Measurements from ENCODE around the gene STOML1. TPM values are rescaled to one million over a fixed set of nuclear protein-coding genes. Genes with fewer than 3 reads are reported as not detected.
A peak's percentile ranks its signal among the peaks of the same experiment; 100 is the strongest.

Gene STOML1
- polyA plus RNA-seq, 1 donor from 2014 or later = 6.6 TPM

DNA sequence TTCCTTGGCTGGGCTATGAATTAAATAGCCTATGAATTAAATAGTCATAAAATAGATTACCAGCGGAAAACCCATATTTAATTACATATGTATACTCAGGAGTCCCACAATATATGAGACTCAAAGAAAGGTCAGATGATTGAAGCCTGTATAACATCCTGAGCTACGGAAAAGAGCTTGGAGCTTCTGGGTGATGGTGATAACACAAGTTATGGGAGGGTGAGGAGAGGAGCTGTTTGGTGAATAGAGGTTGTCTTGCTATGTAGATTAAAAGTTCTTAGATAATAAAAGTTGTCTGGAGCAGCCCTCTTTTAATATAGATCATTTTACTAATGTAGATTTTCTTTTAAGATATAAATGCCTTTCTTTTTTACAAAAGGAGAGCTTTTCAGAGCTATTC, 4.2 kb upstream of the STOML1 start:
- Mint-ChIP-seq H3K27ac (peak overlapping the region in 2 of 3 donors; percentile 93), H3K4me3 (peak overlapping the region; percentile 94 to 99 (median 96)), H3K27me3 (no peaks in the 10 kb centered on the region), H3K9me3 (no peaks in the 10 kb centered on the region), H3K36me3 (peaks cover 2% of the 10 kb centered on the region), H3K4me1 (peaks cover 39 to 50% (median 43%) of the 10 kb centered on the region in 3 donors)

DNA sequence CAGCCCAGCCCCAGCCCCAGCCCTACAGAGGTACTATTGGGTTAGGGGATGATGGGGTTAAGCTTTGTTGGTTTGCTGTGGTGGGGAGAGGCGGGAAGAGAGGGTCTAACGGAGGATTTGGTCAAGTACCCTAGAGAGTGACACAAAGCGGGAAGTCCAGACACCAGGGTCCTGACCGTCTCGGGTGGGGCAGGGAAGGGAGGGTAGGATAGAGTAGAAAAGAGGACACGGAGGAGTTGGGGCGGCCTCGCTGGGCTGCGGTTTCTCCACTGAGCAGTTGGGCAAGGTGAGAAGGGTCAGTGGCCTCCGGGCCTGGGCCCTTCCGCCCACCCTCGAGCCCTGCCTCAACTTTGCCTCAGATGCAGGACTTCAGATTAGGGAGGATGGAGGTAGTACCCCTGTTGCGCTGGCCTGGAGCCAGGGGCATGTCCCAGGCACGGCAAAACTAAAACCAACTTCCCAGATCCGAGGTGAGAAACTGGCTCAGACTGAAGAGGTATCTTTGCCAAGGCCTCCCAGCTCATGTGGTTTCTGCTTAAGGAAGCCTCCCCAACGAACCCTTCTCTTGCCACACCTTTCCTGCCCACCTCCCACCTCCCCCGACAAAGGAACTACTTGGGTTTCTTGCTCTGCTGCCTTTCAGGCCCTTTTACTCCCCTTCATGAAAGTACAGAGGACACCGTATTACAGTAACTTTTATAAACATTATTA, 3.0 kb upstream of the STOML1 start:
- Mint-ChIP-seq H3K27ac (peak overlapping the region; percentile 92 to 93 (median 93)), H3K4me1 (peaks cover 35 to 48% (median 39%) of the 10 kb centered on the region in 3 donors), H3K9me3 (no peaks in the 10 kb centered on the region), H3K27me3 (no peaks in the 10 kb centered on the region), H3K4me3 (peak overlapping the region; percentile 94 to 99 (median 96)), H3K36me3 (peaks cover 2% of the 10 kb centered on the region)

DNA sequence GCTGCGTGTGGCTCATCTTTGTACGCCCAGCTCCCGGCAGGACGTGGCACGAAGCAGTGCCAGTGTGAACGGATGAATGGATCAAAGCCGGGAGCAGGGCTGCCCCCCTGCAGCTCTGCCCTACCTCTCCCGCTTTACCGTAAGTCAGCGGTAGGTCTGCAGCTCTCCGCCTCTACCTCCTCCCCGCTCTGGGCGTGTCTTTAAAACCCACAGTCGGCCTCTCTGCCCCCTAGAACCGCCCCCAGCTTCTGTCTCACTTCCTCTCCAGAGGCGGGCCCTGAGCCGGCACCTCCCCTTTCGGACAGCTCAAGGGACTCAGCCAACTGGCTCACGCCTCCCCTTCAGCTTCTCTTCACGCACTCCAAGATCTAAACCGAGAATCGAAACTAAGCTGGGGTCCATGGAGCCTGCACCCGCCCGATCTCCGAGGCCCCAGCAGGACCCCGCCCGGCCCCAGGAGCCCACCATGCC, 2.4 kb upstream of the STOML1 start, which contains the start of gene PML:
PML (plus strand) TSS at position 304 of the 471 bp plus-strand sequence; CDS start at position 401, 97 bp downstream.
- Mint-ChIP-seq H3K4me3 (peak within 1 kb of the TSS; percentile 94 to 99 (median 96)), H3K9me3 (no peaks in the 10 kb centered on the region), H3K36me3 (peaks cover 2% of the 10 kb centered on the region), H3K4me1 (peaks cover 37 to 47% (median 39%) of the 10 kb centered on the region in 3 donors), H3K27ac (peak within 1 kb of the TSS; percentile 92 to 93 (median 93)), H3K27me3 (no peaks in the 10 kb centered on the region)

DNA sequence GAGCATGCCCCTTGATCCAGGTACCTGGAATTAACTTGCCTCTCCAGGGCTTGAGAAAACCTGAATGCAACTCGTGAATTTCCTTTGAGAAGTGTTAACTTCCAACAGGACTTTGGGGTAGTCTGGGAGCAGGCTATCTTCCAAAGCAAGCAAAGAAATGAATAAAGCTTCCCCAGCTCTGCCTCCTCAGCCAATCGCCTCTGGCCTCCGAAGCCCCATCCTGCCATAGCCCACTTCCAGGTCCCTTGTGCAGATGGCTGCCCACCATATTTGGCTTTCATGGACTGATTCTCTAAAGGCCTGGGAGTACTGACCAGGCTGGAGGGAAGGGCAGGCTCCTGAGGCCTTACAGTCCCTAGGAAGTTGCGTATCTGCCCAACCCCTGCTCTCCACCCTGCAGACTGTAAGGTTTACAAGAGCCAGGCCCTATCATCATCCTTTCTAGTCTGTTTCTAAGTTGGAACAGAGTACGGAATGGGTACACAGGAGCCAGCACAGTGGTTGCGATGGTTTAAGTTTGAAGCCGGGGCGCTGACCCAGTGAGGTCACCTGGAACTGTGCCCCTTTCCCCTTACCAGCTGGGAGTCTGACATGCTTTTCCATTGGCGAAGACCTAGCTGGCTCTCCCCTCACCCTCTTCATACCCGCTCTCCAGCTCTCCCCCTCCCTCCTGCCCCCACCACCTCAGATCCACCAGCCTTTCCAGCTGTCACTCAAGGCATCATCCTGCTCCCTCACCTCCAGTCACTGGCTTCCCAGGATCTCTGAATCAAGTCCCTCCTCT, 1.3 kb upstream of the STOML1 start:
- Mint-ChIP-seq H3K27me3 (no peaks in the 10 kb centered on the region), H3K9me3 (no peaks in the 10 kb centered on the region), H3K4me3 (peak overlapping the region; percentile 94 to 99 (median 96)), H3K36me3 (no peaks in the 10 kb centered on the region), H3K27ac (peak overlapping the region in 2 of 3 donors; percentile 92 to 93), H3K4me1 (peaks cover 31 to 40% (median 37%) of the 10 kb centered on the region in 3 donors)

DNA sequence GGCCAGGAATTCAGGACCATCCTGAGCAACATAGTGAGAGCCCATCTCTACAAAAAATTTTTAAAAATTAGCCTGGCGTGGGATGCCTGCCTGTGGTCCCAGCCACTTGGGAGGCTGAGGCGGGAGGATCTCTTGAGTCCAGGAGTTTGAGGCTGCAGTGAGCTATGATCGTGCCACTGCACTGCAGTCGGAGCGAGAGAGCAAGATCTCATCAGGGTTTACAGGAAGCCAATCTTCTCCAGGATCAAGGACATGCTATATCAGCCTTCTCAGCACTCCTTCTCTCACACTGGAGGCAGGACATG, 451 bp upstream of the STOML1 start:
- H3K27me3 Mint-ChIP-seq = no peaks in the 10 kb centered on the region
- peak overlapping the region; percentile 51 to 94 (median 64) for H3K4me3 Mint-ChIP-seq
- peak overlapping the region in 1 of 3 donors; percentile 93 for H3K27ac Mint-ChIP-seq
- H3K36me3 Mint-ChIP-seq = no peaks in the 10 kb centered on the region
- H3K4me1 Mint-ChIP-seq = peaks cover 30 to 45% (median 35%) of the 10 kb centered on the region in 3 donors
- no peaks in the 10 kb centered on the region for H3K9me3 Mint-ChIP-seq

DNA sequence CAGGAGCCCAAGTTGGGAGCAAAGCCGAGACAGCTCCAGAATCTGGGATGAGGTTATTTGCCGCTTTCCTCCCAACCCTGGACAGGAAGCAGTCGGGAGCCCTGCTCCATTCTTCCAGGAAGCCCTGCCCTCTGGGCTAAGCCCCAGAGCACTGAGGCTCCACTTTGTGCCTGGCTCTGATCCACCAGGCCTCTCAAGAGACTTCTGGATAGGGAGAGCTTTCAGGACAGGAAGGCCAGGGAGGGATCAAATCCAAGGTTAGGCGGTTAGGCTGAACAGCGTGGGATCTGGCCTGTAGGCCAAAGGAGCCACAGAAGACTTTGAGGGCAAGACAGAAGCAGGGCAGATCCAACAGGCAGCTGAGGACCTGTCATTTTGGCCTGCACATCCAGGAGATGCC, 835 bp downstream of the STOML1 start:
- Mint-ChIP-seq H3K9me3 (no peaks in the 10 kb centered on the region), H3K27me3 (no peaks in the 10 kb centered on the region), H3K4me1 (peaks cover 22 to 33% (median 22%) of the 10 kb centered on the region in 3 donors), H3K36me3 (no peaks in the 10 kb centered on the region), H3K4me3 (peak overlapping the region in 3 of 4 donors; percentile 83 to 94 (median 90)), H3K27ac (peak overlapping the region in 2 of 3 donors; percentile 66 to 69)

DNA sequence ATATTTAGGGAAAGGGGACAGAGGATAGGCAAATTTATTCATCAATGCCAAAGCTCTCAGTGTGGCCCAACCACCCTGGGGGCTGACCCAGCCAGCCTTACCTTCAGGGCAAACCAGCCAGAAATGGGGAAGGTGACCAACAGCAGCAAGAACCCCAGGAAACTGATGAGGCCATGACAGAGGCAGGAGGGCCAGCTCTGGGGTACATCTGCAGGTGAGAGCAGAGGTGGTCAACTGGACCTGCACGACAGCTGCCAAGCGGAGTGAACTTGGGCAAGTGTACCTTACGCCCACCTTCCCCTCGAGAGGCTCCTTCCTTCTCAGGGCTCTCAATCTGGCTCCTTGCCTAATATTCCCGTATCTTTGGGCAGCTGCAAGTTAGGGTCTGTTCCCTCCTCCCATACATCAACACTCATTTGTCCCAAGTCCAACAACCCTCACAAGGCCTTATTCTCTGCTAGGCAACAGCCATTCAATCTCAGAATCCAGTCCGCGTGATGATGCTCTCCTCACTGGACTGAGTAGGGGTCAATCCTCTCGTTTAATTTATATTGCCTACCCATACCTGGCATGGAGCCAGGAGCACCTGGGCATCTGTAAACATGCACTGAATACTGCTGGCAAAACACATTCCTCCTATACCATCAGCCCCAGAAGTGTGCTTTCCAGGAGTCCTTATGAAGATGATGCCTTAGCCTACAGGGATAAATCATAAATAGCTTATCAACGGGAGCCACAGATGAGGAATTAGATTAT, 1.7 kb downstream of the STOML1 start:
- Mint-ChIP-seq H3K36me3 (no peaks in the 10 kb centered on the region), H3K4me1 (peaks cover 19 to 32% (median 20%) of the 10 kb centered on the region in 3 donors), H3K4me3 (peak overlapping the region in 3 of 4 donors; percentile 45 to 94 (median 65)), H3K27ac (peak overlapping the region in 2 of 3 donors; percentile 59 to 66), H3K9me3 (no peaks in the 10 kb centered on the region), H3K27me3 (no peaks in the 10 kb centered on the region)

DNA sequence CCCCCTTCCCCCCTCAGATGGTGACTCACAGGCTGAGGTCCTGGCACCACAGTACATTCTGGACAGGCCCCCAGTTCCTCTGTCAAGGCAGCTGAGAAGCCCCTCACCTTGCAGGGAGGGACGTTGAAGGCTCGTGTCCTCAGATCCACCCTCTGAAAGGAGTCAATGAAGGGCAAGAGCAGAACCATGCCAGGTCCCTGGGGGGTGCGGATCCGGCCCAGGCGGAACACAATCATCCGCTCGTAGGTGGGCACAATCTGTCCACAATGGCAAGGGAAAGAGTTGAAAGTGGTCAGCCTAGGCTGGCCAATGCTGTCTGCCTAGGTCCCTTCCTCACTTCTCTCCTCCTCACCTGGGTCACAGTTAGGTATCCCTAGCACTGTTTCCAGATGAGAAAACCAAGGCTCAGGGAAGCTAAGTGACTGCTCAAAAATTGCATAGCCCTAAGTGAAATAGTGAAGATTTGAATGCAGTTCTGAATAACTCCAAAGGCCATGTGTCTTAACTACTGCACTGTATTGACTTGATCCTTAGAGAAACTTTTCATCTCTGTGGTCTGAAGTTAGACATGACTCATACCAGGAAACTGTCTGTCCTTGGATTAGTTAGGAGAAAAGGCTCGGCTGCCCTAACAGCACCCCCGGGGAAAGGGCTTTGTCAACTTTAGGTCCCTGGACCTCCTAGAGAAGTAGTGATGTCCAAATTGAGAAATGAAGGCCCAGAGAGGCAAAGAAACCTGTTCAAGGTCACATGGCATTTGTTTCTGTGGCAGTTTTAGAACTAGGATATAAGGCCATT, 2.9 kb downstream of the STOML1 start:
- Mint-ChIP-seq H3K36me3 (peaks cover 2% of the 10 kb centered on the region), H3K4me1 (peaks cover 21 to 36% (median 22%) of the 10 kb centered on the region in 3 donors), H3K27ac (no peak overlapping the region), H3K9me3 (no peaks in the 10 kb centered on the region), H3K27me3 (no peaks in the 10 kb centered on the region), H3K4me3 (peak overlapping the region in 1 of 4 donors; percentile 94)

DNA sequence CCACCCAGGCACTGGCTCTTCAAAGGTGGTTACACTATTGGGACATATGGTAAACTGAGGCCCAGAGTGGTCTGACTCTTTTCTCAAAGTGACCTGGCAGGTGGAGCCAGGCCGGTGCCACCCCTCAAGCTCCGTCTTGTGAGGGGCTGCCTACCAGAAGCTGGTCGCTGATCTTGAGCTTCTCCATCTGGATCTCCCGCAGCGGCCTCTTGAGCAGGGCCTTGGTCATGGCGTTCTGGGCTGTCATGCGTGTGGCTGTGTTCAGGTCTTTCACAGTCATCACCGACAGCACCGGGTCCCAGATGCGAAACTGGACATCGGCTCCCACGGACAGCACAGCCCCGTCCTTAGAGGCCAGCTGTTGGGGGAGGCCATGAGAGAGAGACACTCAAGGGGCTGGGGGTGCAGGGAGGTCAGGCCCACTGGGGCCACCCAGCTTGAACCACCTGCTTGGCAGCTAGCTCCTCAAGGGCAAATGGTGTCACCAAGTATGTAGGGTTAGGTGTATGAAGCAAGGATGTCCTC, 3.6 kb downstream of the STOML1 start:
- Mint-ChIP-seq H3K4me3 (peak overlapping the region in 1 of 4 donors; percentile 94), H3K27ac (no peak overlapping the region), H3K36me3 (peaks cover 2% of the 10 kb centered on the region), H3K9me3 (no peaks in the 10 kb centered on the region), H3K27me3 (no peaks in the 10 kb centered on the region), H3K4me1 (peaks cover 18 to 36% (median 19%) of the 10 kb centered on the region in 3 donors)

DNA sequence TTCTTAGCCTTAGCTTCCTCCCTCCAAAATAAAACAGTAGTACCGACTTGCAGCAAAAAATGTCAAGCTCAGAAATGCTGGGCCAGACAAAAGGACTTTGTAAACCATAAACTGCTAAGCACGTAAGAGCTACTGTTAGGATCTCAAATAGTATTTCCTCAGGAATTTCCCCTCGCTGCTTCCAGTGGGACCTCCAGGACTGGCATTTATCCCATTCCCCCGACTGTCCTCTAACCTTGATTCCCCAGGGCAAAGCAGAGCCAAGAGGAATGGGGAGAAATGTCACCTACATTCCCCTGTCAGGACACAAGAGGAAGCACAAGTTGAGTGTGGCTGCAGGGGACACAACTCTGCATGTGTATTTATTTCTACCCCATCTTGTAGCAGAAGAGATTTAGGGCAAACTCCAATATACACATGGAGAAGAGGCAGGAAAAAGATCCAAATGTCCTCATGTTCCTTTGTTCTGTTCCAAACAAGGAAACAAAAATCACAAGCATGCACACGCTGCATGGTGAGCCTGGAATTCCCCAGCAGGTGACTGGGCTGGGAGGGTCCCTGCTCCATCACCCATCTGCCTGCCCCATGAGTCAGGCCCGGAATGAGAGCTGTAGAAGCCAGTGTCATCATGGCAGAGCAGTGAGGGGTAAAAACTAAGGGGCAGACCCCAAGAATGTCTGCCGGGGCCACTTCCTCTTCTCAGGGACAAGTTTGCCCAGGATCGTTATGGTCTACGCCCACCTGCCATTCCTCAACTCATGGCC, 4.2 kb downstream of the STOML1 start:
- Mint-ChIP-seq H3K4me1 (peaks cover 18 to 38% (median 18%) of the 10 kb centered on the region in 3 donors), H3K27me3 (no peaks in the 10 kb centered on the region), H3K27ac (no peak overlapping the region), H3K4me3 (no peak overlapping the region), H3K36me3 (peaks cover 2% of the 10 kb centered on the region), H3K9me3 (no peaks in the 10 kb centered on the region)

DNA sequence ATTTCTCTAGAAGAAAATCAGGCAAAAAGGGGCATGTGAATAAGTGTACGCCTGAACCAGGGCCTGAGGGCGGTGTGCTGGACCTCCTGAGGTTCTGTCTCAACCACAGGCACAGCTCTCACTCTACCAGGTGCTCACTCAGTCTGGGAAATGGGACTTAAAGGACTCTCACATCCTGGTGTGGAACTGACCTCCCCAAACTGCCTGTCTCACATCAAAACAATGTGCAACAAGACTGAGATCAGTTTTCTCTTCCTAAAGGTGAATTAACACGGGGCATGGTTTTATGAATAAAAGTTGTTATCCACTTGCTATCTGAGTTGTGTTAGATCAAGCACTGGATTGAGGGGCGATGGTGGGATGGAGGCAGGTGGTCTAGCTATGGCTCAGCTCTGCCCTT, 4.8 kb downstream of the STOML1 start:
- Mint-ChIP-seq H3K9me3 (no peaks in the 10 kb centered on the region), H3K4me3 (peak overlapping the region in 1 of 4 donors; percentile 22), H3K27me3 (no peaks in the 10 kb centered on the region), H3K36me3 (peaks cover 2% of the 10 kb centered on the region), H3K27ac (peak overlapping the region in 1 of 3 donors; percentile 47), H3K4me1 (peaks cover 19 to 39% (median 23%) of the 10 kb centered on the region in 3 donors)

DNA sequence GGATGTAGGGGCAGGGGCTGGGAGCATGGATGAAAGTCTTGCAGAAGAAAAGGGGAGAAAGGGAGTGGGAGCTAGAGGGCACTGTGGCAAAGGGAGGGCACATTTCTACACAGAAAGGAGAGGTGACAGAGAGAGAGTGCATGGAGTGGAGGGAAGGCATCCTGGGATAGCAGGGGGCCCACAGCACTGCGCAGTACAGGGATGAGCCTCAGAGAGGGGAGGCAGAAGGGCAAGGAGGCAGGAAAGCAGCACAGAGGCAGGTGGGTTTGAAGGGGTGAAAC, 5.4 kb downstream of the STOML1 start:
- Mint-ChIP-seq H3K36me3 (peaks cover 2% of the 10 kb centered on the region), H3K4me3 (no peak overlapping the region), H3K9me3 (no peaks in the 10 kb centered on the region), H3K4me1 (peaks cover 24 to 44% (median 29%) of the 10 kb centered on the region in 3 donors), H3K27me3 (no peaks in the 10 kb centered on the region), H3K27ac (peak overlapping the region in 1 of 3 donors; percentile 47)

DNA sequence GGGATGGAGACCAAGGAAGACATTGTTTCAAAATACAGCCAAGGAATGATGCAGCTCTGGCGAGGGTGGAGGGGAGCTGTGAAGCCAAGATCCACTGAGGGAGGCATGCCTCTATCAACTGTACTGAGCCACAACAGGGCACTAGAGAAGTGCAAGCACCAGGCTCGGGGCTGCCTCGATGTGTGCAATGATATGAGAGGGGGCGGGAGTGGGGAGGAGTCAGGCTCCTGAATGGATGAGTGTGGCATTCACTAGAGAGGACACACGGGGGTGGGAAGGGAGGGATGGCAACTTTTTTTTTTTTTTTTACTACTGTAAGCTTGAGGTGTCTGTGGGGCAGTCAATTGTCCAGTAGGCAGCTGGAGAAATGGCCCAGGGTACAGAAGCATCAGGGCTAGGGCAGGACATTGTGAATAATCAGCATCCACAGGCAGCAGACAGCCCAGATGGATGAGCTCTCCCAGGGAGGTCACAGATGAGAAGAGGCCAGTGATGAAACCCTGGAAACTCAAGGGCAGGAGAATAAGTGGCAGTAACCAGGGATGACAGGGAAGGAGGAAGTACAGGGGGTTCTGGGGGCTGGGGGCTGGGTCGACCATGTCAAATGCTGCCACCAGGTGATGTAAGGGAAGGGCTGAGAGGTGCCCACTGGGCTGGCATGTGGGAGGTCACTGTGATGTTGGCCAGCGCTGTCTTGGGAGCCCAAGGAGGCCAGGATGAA, 5.9 kb downstream of the STOML1 start:
- no peak overlapping the region for H3K4me3 Mint-ChIP-seq
- peak overlapping the region in 1 of 3 donors; percentile 47 for H3K27ac Mint-ChIP-seq
- peaks cover 2% of the 10 kb centered on the region for H3K36me3 Mint-ChIP-seq
- H3K9me3 Mint-ChIP-seq = no peaks in the 10 kb centered on the region
- H3K4me1 Mint-ChIP-seq = peaks cover 27 to 44% (median 30%) of the 10 kb centered on the region in 3 donors
- H3K27me3 Mint-ChIP-seq = no peaks in the 10 kb centered on the region
